Skeletal muscle tissue (tissue), 4 donors: ENCODE measurements around the gene ITIH1. TPM values are rescaled to one million over a fixed set of nuclear protein-coding genes. Genes with fewer than 3 reads are reported as not detected.

Source experiments
- H3K27ac ChIP-seq: one replicate; pipeline ENCODE4 v1.7.0; 2013; ENCODE audit warnings: mild to moderate bottlenecking, low read depth, low read length, inconsistent platforms
- H3K27me3 ChIP-seq, 3 donors: one replicate each; pipeline ENCODE4 v1.7.0; 2013; ENCODE audit warnings: low read length in 3 of 3; ENCODE audit not compliant: control insufficient read depth in 3 of 3, insufficient read depth in 3 of 3
- H3K36me3 ChIP-seq, 3 donors: one replicate each; pipeline ENCODE4 v1.7.0; 2013; ENCODE audit warnings: low read length in 3 of 3; ENCODE audit not compliant: control insufficient read depth in 3 of 3, insufficient read depth in 3 of 3
- H3K4me1 ChIP-seq, 3 donors: one replicate each; pipeline ENCODE4 v1.7.0; 2013; ENCODE audit warnings: low read length in 3 of 3, mild to moderate bottlenecking in 3 of 3; ENCODE audit not compliant: control insufficient read depth in 3 of 3, insufficient read depth in 3 of 3
- H3K4me3 ChIP-seq, 3 donors: one replicate each; pipeline ENCODE4 v1.7.0; 2013; ENCODE audit warnings: low read length in 3 of 3
- H3K9ac ChIP-seq, 3 donors: one replicate each; pipeline ENCODE4 v1.7.0; 2013; ENCODE audit warnings: low read length in 3 of 3, mild to moderate bottlenecking in 3 of 3, moderate library complexity in 2 of 3, low read depth in 1 of 3
- H3K9me3 ChIP-seq, 3 donors: one replicate each; pipeline ENCODE4 v1.7.0; 2013; ENCODE audit warnings: low read length in 3 of 3; ENCODE audit not compliant: control insufficient read depth in 3 of 3
- total RNA-seq: library from RNA; depleted of rRNA; stranded (reverse); fragments of >200 nt; gene quantifications from one replicate; pipeline ENCODE4 v1.2.3, GENCODE V29; 2014
- donor health status: Osteomylitis.

The ITIH1 gene
- total RNA-seq, 1 donor from 2014 or later = under 0.01 TPM

GRCh38 chr3:52795298-52795900 is 18.0 kb downstream of the ITIH1 start:
- H3K27me3 ChIP-seq = peaks cover 0 to 12% (median 5%) of the 10 kb centered on the region in 3 donors
- H3K27ac ChIP-seq = no peak overlapping the region

GRCh38 chr3:52796411-52796810 is 19.0 kb downstream of the ITIH1 start:
- Histone ChIP-seq H3K27ac (no peak overlapping the region), H3K4me1 (peaks cover 0 to 5% (median 0%) of the 10 kb centered on the region in 3 donors), H3K36me3 (no peaks in the 10 kb centered on the region), H3K27me3 (peaks cover 0 to 9% (median 5%) of the 10 kb centered on the region in 3 donors), H3K9me3 (no peaks in the 10 kb centered on the region), H3K4me3 (no peak overlapping the region), H3K9ac (no peak overlapping the region)

More at GRCh38 chr3:52795298-52795900, 18.0 kb downstream of the ITIH1 start:
- H3K36me3 ChIP-seq = no peaks in the 10 kb centered on the region
- no peak overlapping the region for H3K4me3 ChIP-seq
- H3K9ac ChIP-seq = no peak overlapping the region
- H3K9me3 ChIP-seq = no peaks in the 10 kb centered on the region
- peaks cover 0 to 5% (median 0%) of the 10 kb centered on the region in 3 donors for H3K4me1 ChIP-seq

GRCh38 chr3:52798376-52798977 is 21.1 kb downstream of the ITIH1 start:
- peaks cover 0 to 4% (median 0%) of the 10 kb centered on the region in 3 donors for H3K4me1 ChIP-seq

GRCh38 chr3:52798978-52799476 is 21.6 kb downstream of the ITIH1 start:
- Histone ChIP-seq H3K4me1 (peaks cover 0 to 2% (median 0%) of the 10 kb centered on the region in 3 donors), H3K9ac (no peak overlapping the region), H3K27ac (no peak overlapping the region), H3K36me3 (no peaks in the 10 kb centered on the region), H3K27me3 (no peaks in the 10 kb centered on the region), H3K9me3 (no peaks in the 10 kb centered on the region), H3K4me3 (no peak overlapping the region)

More at GRCh38 chr3:52798376-52798977, 21.1 kb downstream of the ITIH1 start:
- Histone ChIP-seq H3K9ac (no peak overlapping the region), H3K27ac (no peak overlapping the region), H3K36me3 (no peaks in the 10 kb centered on the region), H3K9me3 (no peaks in the 10 kb centered on the region), H3K27me3 (peaks cover 0 to 1% (median 0%) of the 10 kb centered on the region in 3 donors), H3K4me3 (no peak overlapping the region)

- no peaks in the 10 kb centered on the region for H3K36me3 ChIP-seq
- H3K27ac ChIP-seq = no peak overlapping the region
- H3K4me1 ChIP-seq = no peaks in the 10 kb centered on the region
- no peak overlapping the region for H3K9ac ChIP-seq
- no peak overlapping the region for H3K4me3 ChIP-seq
- no peaks in the 10 kb centered on the region for H3K9me3 ChIP-seq
- no peaks in the 10 kb centered on the region for H3K27me3 ChIP-seq
Observed at GRCh38 chr3:52800079-52800478, 22.7 kb downstream of the ITIH1 start.

- Histone ChIP-seq H3K27me3 (no peaks in the 10 kb centered on the region), H3K9ac (no peak overlapping the region), H3K9me3 (no peaks in the 10 kb centered on the region), H3K27ac (no peak overlapping the region), H3K4me3 (no peak overlapping the region), H3K4me1 (no peaks in the 10 kb centered on the region), H3K36me3 (no peaks in the 10 kb centered on the region)
Observed at GRCh38 chr3:52801839-52802238, 24.4 kb downstream of the ITIH1 start.

GRCh38 chr3:52805270-52806039 is 28.1 kb downstream of the ITIH1 start:
- Histone ChIP-seq H3K27ac (no peak overlapping the region), H3K4me1 (no peaks in the 10 kb centered on the region), H3K4me3 (no peak overlapping the region), H3K36me3 (no peaks in the 10 kb centered on the region), H3K27me3 (no peaks in the 10 kb centered on the region), H3K9me3 (no peaks in the 10 kb centered on the region), H3K9ac (no peak overlapping the region)

DNA sequence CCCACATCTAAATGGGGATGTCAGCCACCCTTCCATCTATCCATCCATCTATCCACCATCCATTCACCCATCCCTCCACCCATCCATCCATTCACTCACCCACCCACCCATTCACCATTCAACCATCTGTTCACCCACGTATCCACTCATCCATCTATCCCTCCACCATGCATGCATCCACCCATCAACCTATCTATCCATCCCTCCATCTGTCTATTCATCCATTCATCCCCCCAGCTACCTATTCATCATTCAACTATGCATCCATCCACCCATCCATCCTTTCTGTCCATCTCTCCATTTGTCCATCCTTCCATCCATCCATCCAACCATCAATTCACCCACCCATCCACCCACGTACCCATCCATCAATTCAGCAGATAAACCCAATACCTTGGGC is 31.8 kb downstream of the ITIH1 start:
- H3K9me3 ChIP-seq = no peaks in the 10 kb centered on the region
- H3K36me3 ChIP-seq = peaks cover 8 to 13% (median 8%) of the 10 kb centered on the region in 3 donors
- H3K27me3 ChIP-seq = no peaks in the 10 kb centered on the region
- no peak overlapping the region for H3K9ac ChIP-seq
- H3K27ac ChIP-seq = no peak overlapping the region
- peaks cover 0 to 4% (median 2%) of the 10 kb centered on the region in 3 donors for H3K4me1 ChIP-seq
- no peak overlapping the region for H3K4me3 ChIP-seq

GRCh38 chr3:52809662-52810377 is 32.4 kb downstream of the ITIH1 start:
- Histone ChIP-seq H3K9ac (no peak overlapping the region), H3K27ac (no peak overlapping the region), H3K4me3 (no peak overlapping the region), H3K9me3 (no peaks in the 10 kb centered on the region), H3K4me1 (peaks cover 0 to 4% (median 2%) of the 10 kb centered on the region in 3 donors), H3K36me3 (peaks cover 8 to 14% (median 8%) of the 10 kb centered on the region in 3 donors), H3K27me3 (no peaks in the 10 kb centered on the region)
